MCF 10A (cell line): ENCODE results near the gene RBBP8. TPM values are rescaled to one million over a fixed set of nuclear protein-coding genes. Genes with fewer than 3 reads are reported as not detected.

Experiments
- BruUV-seq: library from RNA; stranded (reverse); fragments of 400-500 nt; replicated peaks from 2 replicates; lab custom pipeline; 2021; lab: Mats Ljungman, UMichigan
- CTCF ChIA-PET: fragments of 300-600 bp; sonication (Branson Sonifier 250); formaldehyde crosslinking; extraction: SDS; loops from one replicate; lab custom pipeline; 2021; ENCODE audit warnings: antibody characterized with exemption, inconsistent platforms; lab: Yijun Ruan, JAX
- POLR2A ChIA-PET: fragments of 300-600, 350-650 bp; sonication (Branson Sonifier 250); formaldehyde crosslinking; extraction: SDS; loops from one replicate; lab custom pipeline; 2020; ENCODE audit warnings: antibody characterized with exemption, inconsistent platforms; lab: Yijun Ruan, JAX
- DNase-seq: peaks from one replicate; pipeline ENCODE4 v3.0.0-alpha.2; 2018; ENCODE audit not compliant: unreplicated experiment
- H3K27ac Mint-ChIP-seq: one replicate; pipeline ENCODE4 v1.8.0; 2022; ENCODE audit warnings: mild to moderate bottlenecking, low read depth, mixed read lengths; ENCODE audit not compliant: unreplicated experiment
- H3K27me3 Mint-ChIP-seq: one replicate; pipeline ENCODE4 v1.8.0; 2022; ENCODE audit warnings: mixed read lengths; ENCODE audit not compliant: insufficient read depth, unreplicated experiment
- H3K36me3 Mint-ChIP-seq: one replicate; pipeline ENCODE4 v1.8.0; 2022; ENCODE audit warnings: mild to moderate bottlenecking, moderate library complexity, mixed read lengths; ENCODE audit not compliant: insufficient read depth, unreplicated experiment
- H3K4me1 Mint-ChIP-seq: one replicate; pipeline ENCODE4 v1.8.0; 2022; ENCODE audit warnings: mixed read lengths; ENCODE audit not compliant: insufficient read depth, unreplicated experiment
- H3K4me3 Mint-ChIP-seq: one replicate; pipeline ENCODE4 v1.8.0; 2022; ENCODE audit warnings: mild to moderate bottlenecking, moderate library complexity, mixed read lengths; ENCODE audit not compliant: unreplicated experiment
- H3K9me3 Mint-ChIP-seq: one replicate; pipeline ENCODE4 v1.8.0; 2022; ENCODE audit warnings: mixed read lengths; ENCODE audit not compliant: unreplicated experiment
- CTCF ChIP-seq: fragments of 200-600 bp; IDR thresholded peaks from one replicate; pipeline ENCODE4 v1.8.0; 2022; ENCODE audit warnings: antibody characterized with exemption, mild to moderate bottlenecking; ENCODE audit not compliant: unreplicated experiment
- intact Hi-C: fragments of 100-400 bp; cut with micrococcal nuclease; formaldehyde crosslinking; loops from 2 replicates; pipeline ENCODE4 v1.14.1; 2022
- total RNA-seq: library from RNA; stranded (reverse); gene quantifications from 2 replicates; pipeline ENCODE4 v1.2.3, GENCODE V29; 2022

The RBBP8 gene
- total RNA-seq, 1 experiment from 2014 or later = 59.7 TPM

- DNase-seq = no peak
- Mint-ChIP-seq H3K27ac (no peak overlapping the region), H3K36me3 (no peaks in the 10 kb centered on the region), H3K27me3 (peaks cover 19% of the 10 kb centered on the region), H3K4me1 (no peaks in the 10 kb centered on the region), H3K9me3 (no peaks in the 10 kb centered on the region), H3K4me3 (no peak overlapping the region)
- ChIA-PET POLR2A (interaction anchor here (0.6 kb wide), 1 partner anchor 15 kb away, joined by 3 read pairs; no protein-coding TSS in a partner anchor), CTCF (no interaction called here)
- no TSS peak for BruUV-seq
- intact Hi-C loops = no loop called here
- TF ChIP-seq CTCF = no peak
These were observed 116.7 kb downstream of the RBBP8 start for GRCh38 chr18:23049698-23050373.

GRCh38 chr18:23053776-23054457 lies 120.8 kb downstream of the RBBP8 start:
- TF ChIP-seq CTCF = peak; percentile 5
- no TSS peak for BruUV-seq
- Mint-ChIP-seq H3K36me3 (no peaks in the 10 kb centered on the region), H3K9me3 (no peaks in the 10 kb centered on the region), H3K27me3 (peaks cover 31% of the 10 kb centered on the region), H3K4me1 (no peaks in the 10 kb centered on the region), H3K4me3 (no peak overlapping the region), H3K27ac (no peak overlapping the region)
- ChIA-PET POLR2A (no interaction called here), CTCF (interaction anchor here (0.6 to 0.7 kb wide), 2 partner anchors 26 to 342 kb away, joined by 3 read pairs; no protein-coding TSS in a partner anchor)
- peak; percentile 17 for DNase-seq
- intact Hi-C loops = no loop called here

GRCh38 chr18:23054553-23054952 lies 121.4 kb downstream of the RBBP8 start:
- H3K27ac Mint-ChIP-seq = no peak overlapping the region
- CTCF ChIA-PET = interaction anchor here (0.6 kb wide), 1 partner anchor 27 kb away, joined by 3 read pairs; no protein-coding TSS in a partner anchor
- intact Hi-C loops = no loop called here
- H3K4me1 Mint-ChIP-seq = no peaks in the 10 kb centered on the region
- no TSS peak for BruUV-seq
- peaks cover 31% of the 10 kb centered on the region for H3K27me3 Mint-ChIP-seq
- no peaks in the 10 kb centered on the region for H3K36me3 Mint-ChIP-seq
- POLR2A ChIA-PET = interaction anchor here (0.7 kb wide), 1 partner anchor 273 kb away, joined by 3 read pairs; no protein-coding TSS in a partner anchor
- H3K4me3 Mint-ChIP-seq = no peak overlapping the region
- TF ChIP-seq CTCF = no peak
- no peaks in the 10 kb centered on the region for H3K9me3 Mint-ChIP-seq
- no peak for DNase-seq

GRCh38 chr18:23056315-23056714 lies 123.2 kb downstream of the RBBP8 start:
- ChIA-PET CTCF (interaction anchor here (0.6 kb wide), 1 partner anchor 47 kb away, joined by 3 read pairs; no protein-coding TSS in a partner anchor), POLR2A (no interaction called here)
- Mint-ChIP-seq H3K4me1 (no peaks in the 10 kb centered on the region), H3K27ac (no peak overlapping the region), H3K27me3 (peaks cover 31% of the 10 kb centered on the region), H3K4me3 (no peak overlapping the region), H3K9me3 (no peaks in the 10 kb centered on the region), H3K36me3 (no peaks in the 10 kb centered on the region)
- BruUV-seq = no TSS peak
- no peak for TF ChIP-seq CTCF
- DNase-seq = no peak
- intact Hi-C loops = no loop called here
